Measurements from ENCODE around the gene CRIP2.

DNA sequence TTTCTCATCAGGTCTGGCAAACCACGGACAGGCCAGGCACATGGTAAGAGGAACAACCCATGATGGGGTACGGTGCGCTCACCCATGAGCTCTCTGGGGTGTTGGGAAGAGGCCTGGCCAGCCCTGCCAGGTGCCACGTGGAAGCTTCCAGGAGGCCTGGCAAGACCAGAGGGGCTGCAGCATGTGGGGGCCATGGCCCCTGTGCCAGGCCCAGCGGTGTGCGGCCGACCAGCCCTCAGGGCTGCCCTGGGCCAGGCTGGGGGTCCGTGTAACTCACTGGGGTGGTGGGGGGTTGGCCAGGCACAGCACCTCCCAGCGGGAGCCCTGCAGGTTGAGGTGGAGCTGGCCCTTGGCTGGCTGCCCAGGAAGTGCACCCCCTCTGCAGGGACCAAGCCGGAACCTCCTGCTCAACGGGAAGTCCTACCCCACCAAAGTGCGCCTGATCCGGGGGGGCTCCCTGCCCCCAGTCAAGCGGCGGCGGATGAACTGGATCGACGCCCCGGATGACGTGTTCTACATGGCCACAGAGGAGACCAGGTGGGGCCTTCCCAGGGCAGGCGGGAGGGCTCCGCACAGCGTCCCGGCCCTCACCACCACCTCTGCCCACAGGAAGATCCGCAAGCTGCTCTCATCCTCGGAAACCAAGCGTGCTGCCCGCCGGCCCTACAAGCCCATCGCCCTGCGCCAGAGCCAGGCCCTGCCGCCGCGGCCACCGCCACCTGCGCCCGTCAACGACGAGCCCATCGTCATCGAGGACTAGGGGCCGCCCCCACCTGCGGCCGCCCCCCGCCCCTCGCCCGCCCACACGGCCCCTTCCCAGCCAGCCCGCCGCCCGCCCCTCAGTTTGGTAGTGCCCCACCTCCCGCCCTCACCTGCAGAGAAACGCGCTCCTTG lies 4.9 kb upstream of the CRIP2 start:
- TF ChIP-seq, protein P1, sequence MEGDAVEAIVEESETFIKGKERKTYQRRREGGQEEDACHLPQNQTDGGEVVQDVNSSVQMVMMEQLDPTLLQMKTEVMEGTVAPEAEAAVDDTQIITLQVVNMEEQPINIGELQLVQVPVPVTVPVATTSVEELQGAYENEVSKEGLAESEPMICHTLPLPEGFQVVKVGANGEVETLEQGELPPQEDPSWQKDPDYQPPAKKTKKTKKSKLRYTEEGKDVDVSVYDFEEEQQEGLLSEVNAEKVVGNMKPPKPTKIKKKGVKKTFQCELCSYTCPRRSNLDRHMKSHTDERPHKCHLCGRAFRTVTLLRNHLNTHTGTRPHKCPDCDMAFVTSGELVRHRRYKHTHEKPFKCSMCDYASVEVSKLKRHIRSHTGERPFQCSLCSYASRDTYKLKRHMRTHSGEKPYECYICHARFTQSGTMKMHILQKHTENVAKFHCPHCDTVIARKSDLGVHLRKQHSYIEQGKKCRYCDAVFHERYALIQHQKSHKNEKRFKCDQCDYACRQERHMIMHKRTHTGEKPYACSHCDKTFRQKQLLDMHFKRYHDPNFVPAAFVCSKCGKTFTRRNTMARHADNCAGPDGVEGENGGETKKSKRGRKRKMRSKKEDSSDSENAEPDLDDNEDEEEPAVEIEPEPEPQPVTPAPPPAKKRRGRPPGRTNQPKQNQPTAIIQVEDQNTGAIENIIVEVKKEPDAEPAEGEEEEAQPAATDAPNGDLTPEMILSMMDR (IDR thresholded peaks at IDR 0.05; ENCODE audit: low read depth, low read length) = no peak
- TF ChIP-seq EZH2phosphoT487 (IDR thresholded peaks at IDR 0.05; ENCODE audit: low read depth) = no peak

All from OCI-LY3 (cell line).